Activated T-cell treated with anti-CD3 and anti-CD28 coated beads, Interleukin-2, amount 50 U/mL, for 72 hours (primary cell): ENCODE data around the gene LAMTOR1. TPM values are rescaled to one million over a fixed set of nuclear protein-coding genes. Genes with fewer than 3 reads are reported as not detected.

Experiments used
- ATAC-seq, 2 donors: fragments of 150-1000 bp; cut with Tn5 transposase; replicated peaks in 1 of 2; 2 replicates each; pipeline ENCODE4 v1.10.0; 2021; ENCODE audit warnings: moderate library complexity in 2 of 2, mild to moderate bottlenecking in 1 of 2
- DNase-seq, 2 donors: peaks; one replicate each; pipeline ENCODE4 v3.0.0; 2021 to 2022; ENCODE audit warnings: mixed read lengths in 1 of 2
- H3K27ac Mint-ChIP-seq: one replicate; pipeline ENCODE4 v1.8.0; 2022; ENCODE audit warnings: mild to moderate bottlenecking, moderate library complexity, mixed read lengths
- H3K27me3 Mint-ChIP-seq: one replicate; pipeline ENCODE4 v1.8.0; 2022; ENCODE audit warnings: low read depth, mixed read lengths
- H3K36me3 Mint-ChIP-seq, 2 donors: one replicate each; pipeline ENCODE4 v1.8.0; 2022; ENCODE audit warnings: mixed read lengths in 2 of 2, mild to moderate bottlenecking in 1 of 2; ENCODE audit not compliant: insufficient read depth in 2 of 2
- H3K4me1 Mint-ChIP-seq: one replicate; pipeline ENCODE4 v1.8.0; 2022; ENCODE audit warnings: low read depth, mixed read lengths
- H3K4me3 Mint-ChIP-seq, 2 donors: one replicate each; pipeline ENCODE4 v1.8.0; 2022; ENCODE audit warnings: mild to moderate bottlenecking in 2 of 2, mixed read lengths in 2 of 2, moderate library complexity in 2 of 2
- H3K9me3 Mint-ChIP-seq, 2 donors: one replicate each; pipeline ENCODE4 v1.8.0; 2022; ENCODE audit warnings: mixed read lengths in 2 of 2
- total RNA-seq, 2 donors: library from RNA; stranded (reverse); gene quantifications; one replicate each; pipeline ENCODE4 v1.2.3, GENCODE V29; 2022

The LAMTOR1 gene
- total RNA-seq, 2 donors from 2014 or later: 43.7 to 49.9 TPM

GRCh38 chr11:72084965-72085364 lies 18.1 kb downstream of the LAMTOR1 start:
- no peak for DNase-seq
- no peak overlapping the region for H3K27ac Mint-ChIP-seq
- H3K36me3 Mint-ChIP-seq: peaks cover 0 to 3% of the 10 kb centered on the region in 2 donors
- H3K4me1 Mint-ChIP-seq: peaks cover 28% of the 10 kb centered on the region
- no peaks in the 10 kb centered on the region for H3K27me3 Mint-ChIP-seq
- H3K4me3 Mint-ChIP-seq: no peak overlapping the region
- ATAC-seq: no peak
- H3K9me3 Mint-ChIP-seq: no peaks in the 10 kb centered on the region

GRCh38 chr11:72084076-72084475 lies 19.0 kb downstream of the LAMTOR1 start:
- no peaks in the 10 kb centered on the region for H3K27me3 Mint-ChIP-seq
- no peaks in the 10 kb centered on the region for H3K9me3 Mint-ChIP-seq
- H3K36me3 Mint-ChIP-seq: peaks cover 0 to 3% of the 10 kb centered on the region in 2 donors
- H3K4me1 Mint-ChIP-seq: peaks cover 26% of the 10 kb centered on the region
- H3K27ac Mint-ChIP-seq: no peak overlapping the region
- no peak overlapping the region for H3K4me3 Mint-ChIP-seq
- DNase-seq (no peak), ATAC-seq (no peak)

GRCh38 chr11:72083414-72083813 lies 19.7 kb downstream of the LAMTOR1 start:
- H3K4me1 Mint-ChIP-seq: peaks cover 27% of the 10 kb centered on the region
- no peak overlapping the region for H3K27ac Mint-ChIP-seq
- no peaks in the 10 kb centered on the region for H3K9me3 Mint-ChIP-seq
- no peak for ATAC-seq
- DNase-seq: no peak
- H3K36me3 Mint-ChIP-seq: peaks cover 0 to 3% of the 10 kb centered on the region in 2 donors
- no peaks in the 10 kb centered on the region for H3K27me3 Mint-ChIP-seq
- H3K4me3 Mint-ChIP-seq: no peak overlapping the region

- H3K27ac Mint-ChIP-seq: peak overlapping the region; percentile 77
- H3K27me3 Mint-ChIP-seq: no peaks in the 10 kb centered on the region
- ATAC-seq: no peak
- no peaks in the 10 kb centered on the region for H3K9me3 Mint-ChIP-seq
- peak overlapping the region; percentile 99 for H3K4me3 Mint-ChIP-seq
- peaks cover 0 to 3% of the 10 kb centered on the region in 2 donors for H3K36me3 Mint-ChIP-seq
- H3K4me1 Mint-ChIP-seq: peaks cover 36% of the 10 kb centered on the region
- no peak for DNase-seq
Measured at GRCh38 chr11:72081821-72082453, 21.2 kb downstream of the LAMTOR1 start.

- Mint-ChIP-seq H3K27me3 (no peaks in the 10 kb centered on the region), H3K9me3 (no peaks in the 10 kb centered on the region), H3K27ac (peak overlapping the region; percentile 89), H3K4me3 (peak overlapping the region; percentile 99), H3K36me3 (peaks cover 0 to 3% of the 10 kb centered on the region in 2 donors), H3K4me1 (peaks cover 37% of the 10 kb centered on the region)
- DNase-seq (no peak), ATAC-seq (no peak)
Measured at GRCh38 chr11:72081184-72081644, 21.9 kb downstream of the LAMTOR1 start.

GRCh38 chr11:72080326-72081183 lies 22.5 kb downstream of the LAMTOR1 start, which contains the start of the genes LRRC51 and NUMA1:
Gene LRRC51, plus strand, starts transcription at chr11:72080850. Its CDS starts 8,234 bp downstream, at chr11:72089084.
Gene NUMA1, minus strand, starts transcription at chr11:72080542. Its CDS starts 44,599 bp downstream, at chr11:72035943.
- ATAC-seq (peak; percentile 95), DNase-seq (peak; percentile 98 to 99)
- H3K9me3 Mint-ChIP-seq: no peaks in the 10 kb centered on the region
- H3K27me3 Mint-ChIP-seq: no peaks in the 10 kb centered on the region
- H3K4me3 Mint-ChIP-seq: peak within 1 kb of the TSS; percentile 99
- H3K36me3 Mint-ChIP-seq: peaks cover 1% of the 10 kb centered on the region in 2 donors
- peak within 1 kb of the TSS; percentile 89 for H3K27ac Mint-ChIP-seq
- peaks cover 36% of the 10 kb centered on the region for H3K4me1 Mint-ChIP-seq

GRCh38 chr11:72079819-72080325 lies 23.2 kb downstream of the LAMTOR1 start:
- ATAC-seq (peak; percentile 45 to 52), DNase-seq (no peak)
- Mint-ChIP-seq H3K27ac (peak overlapping the region; percentile 89), H3K9me3 (no peaks in the 10 kb centered on the region), H3K4me3 (peak overlapping the region; percentile 99), H3K4me1 (peaks cover 36% of the 10 kb centered on the region), H3K27me3 (no peaks in the 10 kb centered on the region), H3K36me3 (peaks cover 1 to 2% of the 10 kb centered on the region in 2 donors)

GRCh38 chr11:72078477-72078876 lies 24.6 kb downstream of the LAMTOR1 start:
- peak overlapping the region; percentile 24 for H3K27ac Mint-ChIP-seq
- H3K4me3 Mint-ChIP-seq: peak overlapping the region; percentile 99

GRCh38 chr11:72075756-72076155 lies 27.3 kb downstream of the LAMTOR1 start:
- H3K4me1 Mint-ChIP-seq: peaks cover 52% of the 10 kb centered on the region

More at GRCh38 chr11:72078477-72078876, 24.6 kb downstream of the LAMTOR1 start:
- ATAC-seq (no peak), DNase-seq (no peak)
- peaks cover 41% of the 10 kb centered on the region for H3K4me1 Mint-ChIP-seq
- peaks cover 2 to 7% of the 10 kb centered on the region in 2 donors for H3K36me3 Mint-ChIP-seq
- no peaks in the 10 kb centered on the region for H3K27me3 Mint-ChIP-seq
- H3K9me3 Mint-ChIP-seq: no peaks in the 10 kb centered on the region

GRCh38 chr11:72075109-72075508 lies 28.0 kb downstream of the LAMTOR1 start:
- Mint-ChIP-seq H3K4me3 (no peak overlapping the region), H3K4me1 (peaks cover 56% of the 10 kb centered on the region), H3K36me3 (peaks cover 2 to 12% of the 10 kb centered on the region in 2 donors), H3K27me3 (no peaks in the 10 kb centered on the region), H3K27ac (no peak overlapping the region), H3K9me3 (no peaks in the 10 kb centered on the region)
- ATAC-seq: no peak
- DNase-seq: no peak

More at GRCh38 chr11:72075756-72076155, 27.3 kb downstream of the LAMTOR1 start:
- ATAC-seq (no peak), DNase-seq (no peak)
- Mint-ChIP-seq H3K27ac (peak overlapping the region; percentile 75), H3K4me3 (no peak overlapping the region), H3K36me3 (peaks cover 2 to 7% of the 10 kb centered on the region in 2 donors), H3K9me3 (no peaks in the 10 kb centered on the region), H3K27me3 (no peaks in the 10 kb centered on the region)

- ATAC-seq (peak; percentile 51 to 53), DNase-seq (no peak)
- no peak overlapping the region for H3K27ac Mint-ChIP-seq
- no peaks in the 10 kb centered on the region for H3K27me3 Mint-ChIP-seq
- H3K36me3 Mint-ChIP-seq: peaks cover 5 to 18% of the 10 kb centered on the region in 2 donors
- H3K4me1 Mint-ChIP-seq: peaks cover 61% of the 10 kb centered on the region
- no peak overlapping the region for H3K4me3 Mint-ChIP-seq
- H3K9me3 Mint-ChIP-seq: no peaks in the 10 kb centered on the region
Measured at GRCh38 chr11:72072348-72072747, 30.7 kb downstream of the LAMTOR1 start.

GRCh38 chr11:72070491-72070890 lies 32.6 kb downstream of the LAMTOR1 start:
- Mint-ChIP-seq H3K9me3 (no peaks in the 10 kb centered on the region), H3K4me1 (peaks cover 51% of the 10 kb centered on the region), H3K27me3 (no peaks in the 10 kb centered on the region), H3K4me3 (peak overlapping the region; percentile 34 to 63), H3K36me3 (peaks cover 3 to 19% of the 10 kb centered on the region in 2 donors), H3K27ac (peak overlapping the region; percentile 60)
- no peak for DNase-seq
- no peak for ATAC-seq
